Right hindlimb (tissue), 1 donor: ENCODE results near the gene SLC8A3.
"Not testable (repeated sequence)": the region's sequence is repeated elsewhere in the genome, so short reads cannot be mapped to it uniquely, and the experiment has no call there.

Experiments used
- DNase-seq: peaks from one replicate; pipeline ENCODE4 v3.0.0-alpha.2; 2018

SLC8A3 gene

GRCh38 chr14:70188659-70189455 is at the start of gene SLC8A3:
TSS of gene SLC8A3 (minus strand) at chr14:70188951. CDS start at chr14:70168422, 20,529 bp downstream.
- peak; percentile 52 for DNase-seq

- no peak for DNase-seq
These were observed 49.0 kb upstream of the SLC8A3 start for GRCh38 chr14:70237710-70238109.

- no peak for DNase-seq
These were observed 45.6 kb upstream of the SLC8A3 start for GRCh38 chr14:70234066-70234950.

- not testable (repeated sequence) for DNase-seq
These were observed 43.2 kb upstream of the SLC8A3 start for GRCh38 chr14:70231756-70232544.

GRCh38 chr14:70229877-70230640 is 41.3 kb upstream of the SLC8A3 start:
- not testable (repeated sequence) for DNase-seq

GRCh38 chr14:70213721-70214282 is 25.1 kb upstream of the SLC8A3 start:
- DNase-seq: no peak

GRCh38 chr14:70212752-70213151 is 24.0 kb upstream of the SLC8A3 start:
- no peak for DNase-seq

- DNase-seq: no peak
These were observed 19.6 kb upstream of the SLC8A3 start for GRCh38 chr14:70208380-70208779.

- DNase-seq: no peak
These were observed 14.9 kb upstream of the SLC8A3 start for GRCh38 chr14:70203686-70204085.

GRCh38 chr14:70201994-70202393 is 13.2 kb upstream of the SLC8A3 start:
- DNase-seq: no peak

- no peak for DNase-seq
These were observed 4.6 kb upstream of the SLC8A3 start for GRCh38 chr14:70193396-70193795.

- no peak for DNase-seq
These were observed 4.2 kb upstream of the SLC8A3 start for GRCh38 chr14:70192915-70193314.

- no peak for DNase-seq
These were observed 1.4 kb upstream of the SLC8A3 start for GRCh38 chr14:70190156-70190555.

GRCh38 chr14:70189456-70190077 is 816 bp upstream of the SLC8A3 start:
- DNase-seq: peak; percentile 34

- peak; percentile 21 for DNase-seq
These were observed 461 bp downstream of the SLC8A3 start for GRCh38 chr14:70188322-70188658.

GRCh38 chr14:70186900-70187451 is 1.8 kb downstream of the SLC8A3 start:
- DNase-seq: peak; percentile 70

GRCh38 chr14:70183991-70184390 is 4.8 kb downstream of the SLC8A3 start:
- no peak for DNase-seq

- no peak for DNase-seq
These were observed 7.5 kb downstream of the SLC8A3 start for GRCh38 chr14:70181276-70181675.

- no peak for DNase-seq
These were observed 8.0 kb downstream of the SLC8A3 start for GRCh38 chr14:70180718-70181117.

- no peak for DNase-seq
These were observed 11.5 kb downstream of the SLC8A3 start for GRCh38 chr14:70177081-70177800.
